Spleen (tissue), 7 donors: ENCODE results near the gene ENPP4.

ENCODE experiments used
- CTCF ChIP-seq, 11 experiments: fragments of 200-600 bp in 7 of 11; fragments of 450-650 bp in 4 of 11; sonication (generic) in 4 of 11; IDR thresholded peaks in 8 of 11; conservative IDR thresholded peaks in 3 of 11; 1 replicate in 7 of 11; 2 replicates in 4 of 11; pipeline versions ENCODE4 v1.4.0 to v1.8.0; 2016 to 2021; ENCODE audit warnings: antibody characterized with exemption in 11 of 11, inconsistent platforms in 4 of 11, mild to moderate bottlenecking in 1 of 11
- POLR2A ChIP-seq, 3 donors: fragments of 450-650 bp; IDR thresholded peaks; one replicate each; pipeline ENCODE4 v1.5.1; 2017; ENCODE audit warnings: antibody characterized with exemption in 3 of 3, mild to moderate bottlenecking in 1 of 3
- POLR2AphosphoS5 ChIP-seq, 3 donors: sonication (generic); formaldehyde crosslinking; IDR thresholded peaks; one replicate each; pipeline ENCODE4 v1.5.1; 2017; ENCODE audit warnings: antibody characterized with exemption in 3 of 3
- donor health status: DM: no; HTN: no; CAD: no; lungs with moderate emphysema.
- donor health status: DM: no; HTN: no; CAD: no.
- donor health status: DM: no; HTN: no; CAD: no.

- TF ChIP-seq CTCF (IDR thresholded peaks at IDR 0.05 in 8 of 11, conservative IDR thresholded peaks at IDR 0.05 in 3 of 11) (no peak), POLR2A (IDR thresholded peaks at IDR 0.05) (no peak), POLR2AphosphoS5 (IDR thresholded peaks at IDR 0.05) (no peak)
These were observed 62.2 kb downstream of the ENPP4 start for GRCh38 chr6:46191961-46192360.
